ENCODE results near the gene DNAJC25. TPM values are rescaled to one million over a fixed set of nuclear protein-coding genes. Genes with fewer than 3 reads are reported as not detected.

Gene DNAJC25
- total RNA-seq, 4 donors from 2014 or later = 10.1 to 19.4 (median 15.3) TPM

DNA sequence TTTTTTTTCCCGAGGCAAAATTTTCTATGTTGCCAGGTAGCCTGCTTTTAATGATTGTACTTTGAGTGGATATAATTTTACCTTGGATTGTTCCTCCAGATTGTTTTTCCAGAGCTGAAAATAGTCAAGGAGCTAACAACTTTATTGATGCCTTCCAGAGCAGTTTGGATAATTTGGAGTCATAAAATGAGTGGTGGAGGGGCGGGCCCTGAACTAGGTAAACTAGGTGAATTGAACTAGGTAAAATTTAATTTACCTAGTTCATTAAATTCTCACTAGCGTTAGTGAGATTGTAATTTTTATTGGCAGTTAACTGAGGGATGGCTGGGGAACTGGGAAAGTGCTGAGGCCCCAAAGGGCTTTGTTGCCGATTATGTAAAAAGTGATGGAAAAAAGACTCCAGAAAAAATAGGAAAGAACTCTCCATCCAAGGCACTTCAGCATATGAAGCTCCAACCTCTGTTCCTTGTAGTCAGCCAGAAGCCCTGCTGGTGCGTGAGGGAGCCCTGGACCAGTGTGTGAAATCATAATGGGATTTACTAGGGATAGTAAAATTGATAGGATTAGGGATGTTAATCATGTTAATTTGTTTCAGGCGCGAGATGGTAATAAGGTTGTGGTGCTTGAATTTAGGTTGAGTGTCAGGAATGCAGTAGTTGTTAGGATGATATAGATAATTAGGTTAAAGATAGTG lies 1.7 kb downstream of the DNAJC25 start:
- 54 to 55% methylated on average over 6 to 7 of the region's 7 CpGs for WGBS, 2 donors (ENCODE audit: low coverage in 1 of 2)
- no peak for DNase-seq
- no peaks in the 10 kb centered on the region for H3K9me3 ChIP-seq
- in situ Hi-C loops (cut with MboI; ENCODE audit: low pct_ligation_motif_present in 1 of 4, low pct_unique_long_range_greater_than_20kb in 1 of 4, low sequenced_read_pairs in 3 of 4) (loop anchor here in 1 of 4 donors (25.0 kb wide), 1 partner anchor 729 kb away; no protein-coding TSS in a partner anchor), intact Hi-C loops (cut with DNase I; ENCODE audit: low total_unique reads) (no loop called here)
- H3K4me1 ChIP-seq = peaks cover 17 to 67% (median 50%) of the 10 kb centered on the region in 4 donors
- TF ChIP-seq POLR2A (IDR thresholded peaks at IDR 0.05) (no peak), POLR2AphosphoS5 (IDR thresholded peaks at IDR 0.05) (no peak), EP300 (IDR thresholded peaks at IDR 0.05; ENCODE audit: low read depth) (no peak)
- TF ChIP-seq, protein P1, sequence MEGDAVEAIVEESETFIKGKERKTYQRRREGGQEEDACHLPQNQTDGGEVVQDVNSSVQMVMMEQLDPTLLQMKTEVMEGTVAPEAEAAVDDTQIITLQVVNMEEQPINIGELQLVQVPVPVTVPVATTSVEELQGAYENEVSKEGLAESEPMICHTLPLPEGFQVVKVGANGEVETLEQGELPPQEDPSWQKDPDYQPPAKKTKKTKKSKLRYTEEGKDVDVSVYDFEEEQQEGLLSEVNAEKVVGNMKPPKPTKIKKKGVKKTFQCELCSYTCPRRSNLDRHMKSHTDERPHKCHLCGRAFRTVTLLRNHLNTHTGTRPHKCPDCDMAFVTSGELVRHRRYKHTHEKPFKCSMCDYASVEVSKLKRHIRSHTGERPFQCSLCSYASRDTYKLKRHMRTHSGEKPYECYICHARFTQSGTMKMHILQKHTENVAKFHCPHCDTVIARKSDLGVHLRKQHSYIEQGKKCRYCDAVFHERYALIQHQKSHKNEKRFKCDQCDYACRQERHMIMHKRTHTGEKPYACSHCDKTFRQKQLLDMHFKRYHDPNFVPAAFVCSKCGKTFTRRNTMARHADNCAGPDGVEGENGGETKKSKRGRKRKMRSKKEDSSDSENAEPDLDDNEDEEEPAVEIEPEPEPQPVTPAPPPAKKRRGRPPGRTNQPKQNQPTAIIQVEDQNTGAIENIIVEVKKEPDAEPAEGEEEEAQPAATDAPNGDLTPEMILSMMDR (IDR thresholded peaks at IDR 0.05) = no peak
- peak overlapping the region in 3 of 4 donors; percentile 60 to 94 (median 88) for H3K4me3 ChIP-seq
- H3K27me3 ChIP-seq = no peaks in the 10 kb centered on the region
- H3K27ac ChIP-seq = peak overlapping the region; percentile 84 to 99 (median 96)
- H3K36me3 ChIP-seq = peaks cover 0 to under 1% (median 0%) of the 10 kb centered on the region in 4 donors

DNA sequence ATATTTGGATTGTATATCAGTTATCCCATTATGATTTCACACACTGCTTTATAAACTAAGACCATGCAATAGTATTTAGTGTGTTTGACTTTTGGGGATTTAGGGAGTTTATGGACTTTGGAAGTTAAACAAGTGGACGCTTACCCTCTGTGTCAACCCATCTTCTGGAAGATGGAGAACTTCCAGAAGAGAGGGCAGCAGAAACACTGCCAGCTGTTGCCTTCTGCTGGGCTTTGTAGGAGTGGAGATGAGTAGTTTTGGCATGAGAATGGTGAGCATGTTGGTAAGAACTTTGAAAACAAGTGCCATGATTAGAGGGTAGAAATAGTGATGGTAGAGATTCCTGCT lies 2.2 kb downstream of the DNAJC25 start:
- in situ Hi-C loops (cut with MboI; ENCODE audit: low pct_ligation_motif_present in 1 of 4, low pct_unique_long_range_greater_than_20kb in 1 of 4, low sequenced_read_pairs in 3 of 4) = loop anchor here in 1 of 4 donors (25.0 kb wide), 1 partner anchor 729 kb away; no protein-coding TSS in a partner anchor
- TF ChIP-seq EP300 (IDR thresholded peaks at IDR 0.05; ENCODE audit: low read depth) (no peak), POLR2A (IDR thresholded peaks at IDR 0.05) (no peak), POLR2AphosphoS5 (IDR thresholded peaks at IDR 0.05) (no peak)
- TF ChIP-seq, protein P1 (IDR thresholded peaks at IDR 0.05) = no peak

DNA sequence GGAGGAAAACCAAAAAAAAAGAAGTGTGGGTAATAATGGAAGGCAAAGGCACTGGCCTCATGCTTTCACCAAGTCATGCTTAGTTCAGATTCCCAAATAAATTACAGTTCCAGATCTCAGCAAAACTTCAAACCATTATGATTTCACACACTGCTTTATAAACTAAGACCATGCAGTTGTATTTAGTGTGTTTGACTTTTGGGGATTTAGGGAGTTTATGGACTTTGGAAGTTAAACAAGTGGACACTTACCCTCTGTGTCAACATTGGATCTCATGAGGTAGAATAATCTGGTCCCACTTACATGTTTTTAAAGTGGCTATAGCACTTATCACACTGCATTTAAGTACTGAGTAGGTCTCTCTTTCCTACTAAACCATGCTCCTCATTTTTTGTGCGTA lies 3.7 kb downstream of the DNAJC25 start:
- Histone ChIP-seq H3K4me3 (no peak overlapping the region), H3K27ac (no peak overlapping the region), H3K4me1 (peaks cover 17 to 68% (median 50%) of the 10 kb centered on the region in 4 donors), H3K27me3 (no peaks in the 10 kb centered on the region), H3K36me3 (peaks cover 0 to 2% (median 0%) of the 10 kb centered on the region in 4 donors), H3K9me3 (no peaks in the 10 kb centered on the region)
- no peak for DNase-seq
- TF ChIP-seq, protein P1 (IDR thresholded peaks at IDR 0.05) = no peak
- TF ChIP-seq POLR2A (IDR thresholded peaks at IDR 0.05) = no peak
- TF ChIP-seq POLR2AphosphoS5 (IDR thresholded peaks at IDR 0.05) = no peak
- no peak for TF ChIP-seq EP300 (IDR thresholded peaks at IDR 0.05; ENCODE audit: low read depth)
- WGBS, 2 donors (ENCODE audit: low coverage in 1 of 2) = 15 to 90% methylated on average over 1 of the region's 1 CpG
- intact Hi-C loops (cut with DNase I; ENCODE audit: low total_unique reads) (no loop called here), in situ Hi-C loops (cut with MboI; ENCODE audit: low pct_ligation_motif_present in 1 of 4, low pct_unique_long_range_greater_than_20kb in 1 of 4, low sequenced_read_pairs in 3 of 4) (loop anchor here in 1 of 4 donors (25.0 kb wide), 1 partner anchor 727 kb away; no protein-coding TSS in a partner anchor)

More for the DNA sequence above, 2.2 kb downstream of the DNAJC25 start:
- peak overlapping the region in 1 of 4 donors; percentile 95 for H3K27ac ChIP-seq
- no peaks in the 10 kb centered on the region for H3K27me3 ChIP-seq
- H3K36me3 ChIP-seq = peaks cover 0 to 2% (median 0%) of the 10 kb centered on the region in 4 donors
- no peak overlapping the region for H3K4me3 ChIP-seq
- 32 to 50% methylated on average over 1 of the region's 1 CpG for WGBS, 2 donors (ENCODE audit: low coverage in 1 of 2)
- DNase-seq = no peak
- H3K9me3 ChIP-seq = no peaks in the 10 kb centered on the region
- intact Hi-C loops (cut with DNase I; ENCODE audit: low total_unique reads) = no loop called here
- peaks cover 17 to 67% (median 50%) of the 10 kb centered on the region in 4 donors for H3K4me1 ChIP-seq

DNA sequence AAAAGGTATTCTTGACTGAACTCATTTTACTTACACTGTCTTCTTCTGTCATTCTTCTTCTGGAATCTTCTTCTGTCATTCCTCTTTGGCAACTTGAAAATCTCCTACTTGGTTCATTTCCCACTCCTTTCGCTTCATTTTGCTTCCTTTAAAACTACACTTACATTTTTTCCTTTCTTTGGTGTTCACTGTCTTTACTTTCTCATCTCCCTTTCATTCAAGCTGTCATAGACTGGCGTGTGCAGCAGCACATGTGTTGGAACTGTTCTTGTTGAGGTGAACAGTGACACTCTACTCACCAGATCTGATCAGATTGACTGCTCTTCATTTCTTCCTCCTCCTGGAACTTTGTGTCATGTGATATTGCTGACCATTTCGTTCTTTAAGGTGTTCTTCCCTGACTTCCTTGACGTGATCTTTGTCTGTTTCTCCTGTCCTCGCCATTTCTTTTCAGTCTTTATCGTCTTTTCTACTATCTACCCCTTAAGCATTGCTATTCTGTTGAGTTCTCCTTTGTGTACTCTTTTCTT lies 6.4 kb downstream of the DNAJC25 start:
- intact Hi-C loops (cut with DNase I; ENCODE audit: low total_unique reads) = no loop called here

More for the DNA sequence above, 6.4 kb downstream of the DNAJC25 start:
- Histone ChIP-seq H3K27me3 (no peaks in the 10 kb centered on the region), H3K27ac (peak overlapping the region in 1 of 4 donors; percentile 7), H3K9me3 (no peaks in the 10 kb centered on the region), H3K4me3 (no peak overlapping the region), H3K36me3 (peaks cover 0 to 2% (median 0%) of the 10 kb centered on the region in 4 donors), H3K4me1 (peaks cover 11 to 54% (median 40%) of the 10 kb centered on the region in 4 donors)
- WGBS, 2 donors (ENCODE audit: low coverage in 1 of 2) = 65 to 76% methylated on average over 6 of the region's 6 CpGs
- in situ Hi-C loops (cut with MboI; ENCODE audit: low pct_ligation_motif_present in 1 of 4, low pct_unique_long_range_greater_than_20kb in 1 of 4, low sequenced_read_pairs in 3 of 4) = loop anchor here in 1 of 4 donors (25.0 kb wide), 1 partner anchor 725 kb away; no protein-coding TSS in a partner anchor
- TF ChIP-seq EP300 (IDR thresholded peaks at IDR 0.05; ENCODE audit: low read depth) (no peak), POLR2AphosphoS5 (IDR thresholded peaks at IDR 0.05) (no peak), POLR2A (IDR thresholded peaks at IDR 0.05) (no peak)
- TF ChIP-seq, protein P1 (IDR thresholded peaks at IDR 0.05) = no peak
- DNase-seq = no peak
